H9 (cell line): Measurements from ENCODE around the gene CBR3. TPM values are rescaled to one million over a fixed set of nuclear protein-coding genes. Genes with fewer than 3 reads are reported as not detected.
"Not testable (repeated sequence)": the region's sequence is repeated elsewhere in the genome, so short reads cannot be mapped to it uniquely, and the experiment has no call there.

Source experiments
- DNase-seq: peaks from one replicate; pipeline ENCODE4 v3.0.0-alpha.2; 2017
- H2AFZ ChIP-seq: one replicate; pipeline ENCODE4 v1.6.1; 2013; ENCODE audit warnings: mild to moderate bottlenecking, low read length, control low read depth, moderate library complexity
- H2AK5ac ChIP-seq: 2 replicates; pipeline ENCODE4 v1.6.1; 2013; ENCODE audit warnings: low read length, control low read depth, mixed read lengths; ENCODE audit not compliant: insufficient read length
- H2BK120ac ChIP-seq: one replicate; pipeline ENCODE4 v1.6.1; 2013; ENCODE audit warnings: low read depth, mild to moderate bottlenecking, low read length, control low read depth, inconsistent platforms; ENCODE audit not compliant: poor library complexity, severe bottlenecking
- H2BK12ac ChIP-seq: 2 replicates; pipeline ENCODE4 v1.6.1; 2013; ENCODE audit warnings: low read length, control low read depth, mixed read lengths, low read depth; ENCODE audit not compliant: insufficient read length
- H2BK15ac ChIP-seq: 2 replicates; pipeline ENCODE4 v1.6.1; 2013; ENCODE audit warnings: low read depth, low read length, control low read depth
- H2BK20ac ChIP-seq: one replicate; pipeline ENCODE4 v1.6.1; 2013; ENCODE audit warnings: low read depth, mild to moderate bottlenecking, low read length, control low read depth, inconsistent platforms; ENCODE audit not compliant: poor library complexity, severe bottlenecking
- H2BK5ac ChIP-seq: 2 replicates; pipeline ENCODE4 v1.6.1; 2013; ENCODE audit warnings: low read length, control low read depth, mixed read lengths; ENCODE audit not compliant: insufficient read length
- H3K14ac ChIP-seq: 2 replicates; pipeline ENCODE4 v1.6.1; 2013; ENCODE audit warnings: low read length, control low read depth; ENCODE audit not compliant: insufficient read depth
- H3K18ac ChIP-seq: 2 replicates; pipeline ENCODE4 v1.6.1; 2013; ENCODE audit warnings: low read depth, mild to moderate bottlenecking, mixed read lengths, low read length, control low read depth; ENCODE audit not compliant: insufficient read length
- H3K23ac ChIP-seq: 2 replicates; pipeline ENCODE4 v1.6.1; 2013; ENCODE audit warnings: low read length, control low read depth, mixed read lengths, low read depth; ENCODE audit not compliant: insufficient read length
- H3K23me2 ChIP-seq: 2 replicates; pipeline ENCODE4 v1.6.1; 2013; ENCODE audit warnings: low read depth, mild to moderate bottlenecking, mixed read lengths, low read length, control low read depth; ENCODE audit not compliant: insufficient read length, poor library complexity, severe bottlenecking
- H3K27ac ChIP-seq: 2 replicates; pipeline ENCODE4 v1.5.1; 2013; ENCODE audit warnings: low read length, control low read depth, mixed read lengths, low read depth; ENCODE audit not compliant: insufficient read length
- H3K27me3 ChIP-seq: 2 replicates; pipeline ENCODE4 v1.6.1; 2013; ENCODE audit warnings: low read length, control low read depth, inconsistent platforms; ENCODE audit not compliant: insufficient read depth
- H3K4ac ChIP-seq: 2 replicates; pipeline ENCODE4 v1.6.1; 2013; ENCODE audit warnings: low read depth, mild to moderate bottlenecking, control low read depth, inconsistent platforms, low read length, moderate library complexity
- H3K4me1 ChIP-seq: 2 replicates; pipeline ENCODE4 v1.6.1; 2013; ENCODE audit warnings: low read length, control low read depth, inconsistent platforms; ENCODE audit not compliant: insufficient read depth
- H3K4me2 ChIP-seq: 2 replicates; pipeline ENCODE4 v1.6.1; 2013; ENCODE audit warnings: low read length, control low read depth, mixed read lengths; ENCODE audit not compliant: insufficient read length, insufficient read depth
- H3K56ac ChIP-seq: 2 replicates; pipeline ENCODE4 v1.6.1; 2013; ENCODE audit warnings: low read depth, mild to moderate bottlenecking, mixed read lengths, low read length, control low read depth; ENCODE audit not compliant: insufficient read length
- H3K79me1 ChIP-seq: 2 replicates; pipeline ENCODE4 v1.6.1; 2013; ENCODE audit warnings: low read depth, mild to moderate bottlenecking, moderate library complexity, low read length, control low read depth, inconsistent platforms; ENCODE audit not compliant: insufficient read depth, poor library complexity, severe bottlenecking
- H3K79me2 ChIP-seq: 2 replicates; pipeline ENCODE4 v1.6.1; 2013; ENCODE audit warnings: low read length, control low read depth, inconsistent platforms; ENCODE audit not compliant: insufficient read depth
- H3K9ac ChIP-seq: 2 replicates; pipeline ENCODE4 v1.6.1; 2013; ENCODE audit warnings: low read length, control low read depth, mixed read lengths; ENCODE audit not compliant: insufficient read length; ENCODE audit errors: extremely low read depth
- H3K9me3 ChIP-seq: one replicate; pipeline ENCODE4 v1.6.1; 2013; ENCODE audit warnings: low read depth, low read length, inconsistent platforms; ENCODE audit not compliant: control insufficient read depth
- H3T11ph ChIP-seq: one replicate; pipeline ENCODE4 v1.6.1; 2013; ENCODE audit warnings: mild to moderate bottlenecking, low read length, control low read depth, inconsistent platforms
- H4K20me1 ChIP-seq: one replicate; pipeline ENCODE4 v1.6.1; 2013; ENCODE audit not compliant: control insufficient read depth, insufficient read length, insufficient read depth
- H4K5ac ChIP-seq: 2 replicates; pipeline ENCODE4 v1.6.1; 2013; ENCODE audit warnings: low read depth, mild to moderate bottlenecking, mixed read lengths, low read length, control low read depth; ENCODE audit not compliant: insufficient read length
- H4K8ac ChIP-seq: replicated peaks from 2 replicates; pipeline ENCODE4 v1.6.1; 2013; ENCODE audit warnings: low read length, control low read depth, mixed read lengths, low read depth; ENCODE audit not compliant: insufficient read length
- H4K91ac ChIP-seq: 2 replicates; pipeline ENCODE4 v1.6.1; 2013; ENCODE audit warnings: low read depth, mild to moderate bottlenecking, moderate library complexity, mixed read lengths, low read length, control low read depth; ENCODE audit not compliant: insufficient read length
- H3K27ac Mint-ChIP-seq, 3 experiments: 2 replicates in 2 of 3; 3 replicates in 1 of 3; pipeline ENCODE4 v1.8.0; 2020 to 2021; ENCODE audit warnings: mixed read lengths in 3 of 3, mild to moderate bottlenecking in 1 of 3, moderate library complexity in 1 of 3
- H3K27me3 Mint-ChIP-seq: 2 replicates; pipeline ENCODE4 v1.8.0; 2021; ENCODE audit warnings: low read depth, mild to moderate bottlenecking, moderate library complexity, mixed read lengths
- H3K36me3 Mint-ChIP-seq, 3 experiments: 2 replicates in 2 of 3; 3 replicates in 1 of 3; pipeline ENCODE4 v1.8.0; 2020 to 2021; ENCODE audit warnings: low read depth in 3 of 3, mixed read lengths in 3 of 3; ENCODE audit not compliant: insufficient read depth in 1 of 3
- H3K4me1 Mint-ChIP-seq, 2 experiments: 2 replicates each; pipeline ENCODE4 v1.8.0; 2020; ENCODE audit warnings: mixed read lengths in 2 of 2
- H3K4me3 Mint-ChIP-seq, 2 experiments: 2 replicates in 1 of 2; 3 replicates in 1 of 2; pipeline ENCODE4 v1.8.0; 2020 to 2021; ENCODE audit warnings: mild to moderate bottlenecking in 2 of 2, mixed read lengths in 2 of 2, moderate library complexity in 1 of 2
- H3K9me3 Mint-ChIP-seq, 2 experiments: 2 replicates in 1 of 2; 3 replicates in 1 of 2; pipeline ENCODE4 v1.8.0; 2020; ENCODE audit warnings: mild to moderate bottlenecking in 2 of 2, mixed read lengths in 2 of 2, moderate library complexity in 1 of 2
- WGBS: extraction: QIAGEN DNeasy Blood & Tissue Kit; methylation state at CpG from one replicate; pipeline ENCODE4 v1.1.7; 2013; ENCODE audit warnings: missing lambda C conversion rate, low lambda C conversion rate, mixed read lengths; ENCODE audit not compliant: insufficient read length; ENCODE audit errors: extremely low coverage; 5-methylcytosine and 5-hydroxymethylcytosine counted together
- total RNA-seq: library from RNA; stranded (reverse); gene quantifications from 2 replicates; pipeline ENCODE4 v1.2.1, GENCODE V29; 2021
- TF ChIP-seq, protein P1 (sequence below): fragments of 200-600 bp; sonication (generic); conservative IDR thresholded peaks from 3 replicates; pipeline ENCODE4 v1.8.0; 2021; ENCODE audit warnings: antibody characterized with exemption, mild to moderate bottlenecking

Gene CBR3
- total RNA-seq, 1 experiment from 2014 or later: 2.4 TPM

GRCh38 chr21:36141513-36141925 is 6.6 kb downstream of the CBR3 start:
- no peak overlapping the region for H3T11ph ChIP-seq
- H2AFZ ChIP-seq: no peak overlapping the region
- no peaks in the 10 kb centered on the region for H4K20me1 ChIP-seq
- Mint-ChIP-seq H3K9me3 (no peaks in the 10 kb centered on the region), H3K36me3 (no peaks in the 10 kb centered on the region), H3K27ac (peak overlapping the region in 1 of 3 experiments; percentile 81; a peak in 1 of 7 replicates), H3K4me3 (no peak overlapping the region), H3K4me1 (peaks cover 15 to 18% of the 10 kb centered on the region in 2 experiments), H3K27me3 (peaks cover 15% of the 10 kb centered on the region)
- no CpG with 5 or more reads among the region's 6 CpGs for WGBS
- no peak overlapping the region for H3K27ac ChIP-seq
- H3K4me2 ChIP-seq: no peak overlapping the region
- no peak overlapping the region for H2BK20ac ChIP-seq
- no peak overlapping the region for H3K9ac ChIP-seq
- TF ChIP-seq, protein P1, sequence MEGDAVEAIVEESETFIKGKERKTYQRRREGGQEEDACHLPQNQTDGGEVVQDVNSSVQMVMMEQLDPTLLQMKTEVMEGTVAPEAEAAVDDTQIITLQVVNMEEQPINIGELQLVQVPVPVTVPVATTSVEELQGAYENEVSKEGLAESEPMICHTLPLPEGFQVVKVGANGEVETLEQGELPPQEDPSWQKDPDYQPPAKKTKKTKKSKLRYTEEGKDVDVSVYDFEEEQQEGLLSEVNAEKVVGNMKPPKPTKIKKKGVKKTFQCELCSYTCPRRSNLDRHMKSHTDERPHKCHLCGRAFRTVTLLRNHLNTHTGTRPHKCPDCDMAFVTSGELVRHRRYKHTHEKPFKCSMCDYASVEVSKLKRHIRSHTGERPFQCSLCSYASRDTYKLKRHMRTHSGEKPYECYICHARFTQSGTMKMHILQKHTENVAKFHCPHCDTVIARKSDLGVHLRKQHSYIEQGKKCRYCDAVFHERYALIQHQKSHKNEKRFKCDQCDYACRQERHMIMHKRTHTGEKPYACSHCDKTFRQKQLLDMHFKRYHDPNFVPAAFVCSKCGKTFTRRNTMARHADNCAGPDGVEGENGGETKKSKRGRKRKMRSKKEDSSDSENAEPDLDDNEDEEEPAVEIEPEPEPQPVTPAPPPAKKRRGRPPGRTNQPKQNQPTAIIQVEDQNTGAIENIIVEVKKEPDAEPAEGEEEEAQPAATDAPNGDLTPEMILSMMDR: peak; percentile 95
- H3K18ac ChIP-seq: no peak overlapping the region
- no peak overlapping the region for H3K14ac ChIP-seq
- H3K56ac ChIP-seq: no peak overlapping the region
- H3K23ac ChIP-seq: no peak overlapping the region
- no peak overlapping the region for H4K8ac ChIP-seq
- H2BK15ac ChIP-seq: no peak overlapping the region
- peak; percentile 92 for DNase-seq
- H2BK12ac ChIP-seq: no peak overlapping the region
- no peak overlapping the region for H4K5ac ChIP-seq
- H2BK120ac ChIP-seq: no peak overlapping the region
- no peaks in the 10 kb centered on the region for H3K79me2 ChIP-seq
- H3K79me1 ChIP-seq: no peaks in the 10 kb centered on the region
- no peaks in the 10 kb centered on the region for H3K23me2 ChIP-seq
- H2AK5ac ChIP-seq: no peak overlapping the region
- H3K27me3 ChIP-seq: no peaks in the 10 kb centered on the region
- H3K4me1 ChIP-seq: no peaks in the 10 kb centered on the region
- H3K9me3 ChIP-seq: no peaks in the 10 kb centered on the region
- no peak overlapping the region for H2BK5ac ChIP-seq
- no peak overlapping the region for H3K4ac ChIP-seq
- H4K91ac ChIP-seq: no peak overlapping the region

DNA sequence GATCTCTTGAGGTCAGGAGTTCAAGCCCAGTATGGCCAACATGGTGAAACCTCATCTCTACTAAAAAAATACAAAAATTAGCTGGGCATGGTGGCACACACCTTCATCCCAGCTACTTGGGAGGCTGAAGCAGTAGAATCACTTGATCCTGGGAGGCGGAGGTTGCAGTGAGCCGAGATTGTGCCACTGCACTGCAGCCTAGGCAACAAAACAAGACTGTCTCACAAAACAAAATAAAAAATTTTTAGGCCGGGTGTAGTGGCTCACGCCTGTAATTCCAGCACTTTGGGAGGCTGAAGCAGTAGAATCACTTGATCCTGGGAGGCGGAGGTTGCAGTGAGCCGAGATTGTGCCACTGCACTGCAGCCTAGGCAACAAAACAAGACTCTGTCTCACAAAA is 9.4 kb downstream of the CBR3 start:
- no CpG with 5 or more reads among the region's 6 CpGs for WGBS
- not testable (repeated sequence) for H4K8ac ChIP-seq, H3K23ac ChIP-seq, H3K79me2 ChIP-seq, H2BK120ac ChIP-seq, H3K4me3 Mint-ChIP-seq, H3K4me1 ChIP-seq, H3T11ph ChIP-seq, H3K9ac ChIP-seq, H3K27ac ChIP-seq, H4K20me1 ChIP-seq, H3K27me3 ChIP-seq, H3K56ac ChIP-seq, H3K14ac ChIP-seq, H3K27me3 Mint-ChIP-seq, H3K23me2 ChIP-seq, H3K4me2 ChIP-seq, H2BK5ac ChIP-seq, H3K18ac ChIP-seq, H3K9me3 ChIP-seq, H3K4ac ChIP-seq, DNase-seq, H3K9me3 Mint-ChIP-seq, H4K5ac ChIP-seq, H3K27ac Mint-ChIP-seq, H3K79me1 ChIP-seq, H2BK12ac ChIP-seq, H2BK20ac ChIP-seq, H3K4me1 Mint-ChIP-seq, H3K36me3 Mint-ChIP-seq, H2BK15ac ChIP-seq, H2AK5ac ChIP-seq, H4K91ac ChIP-seq, H2AFZ ChIP-seq
